T-cell (primary cell): Measurements from ENCODE around the gene ACY1. TPM values are rescaled to one million over a fixed set of nuclear protein-coding genes. Genes with fewer than 3 reads are reported as not detected.
A peak's percentile ranks its signal among the peaks of the same experiment; 100 is the strongest.

Experiments
- ATAC-seq, 4 experiments: fragments of 200-7000 bp in 3 of 4; fragments of 150-1000 bp in 1 of 4; cut with Tn5 transposase; replicated peaks in 1 of 4; 1 replicate in 3 of 4; 2 replicates in 1 of 4; pipeline ENCODE4 v1.10.0; 2021; ENCODE audit warnings: moderate library complexity in 3 of 4, mild to moderate bottlenecking in 2 of 4, moderate number of reproducible peaks in 1 of 4
- CTCF ChIA-PET, 2 donors: fragments of 300-600 bp; sonication (Branson Sonifier 250); formaldehyde crosslinking; loops; one replicate each; lab custom pipeline; 2022; ENCODE audit warnings: antibody characterized with exemption in 2 of 2; lab: Charles Lee
- POLR2A ChIA-PET, 2 donors: fragments of 300-600 bp; sonication (Branson Sonifier 250); formaldehyde crosslinking; loops; one replicate each; lab custom pipeline; 2022; ENCODE audit warnings: antibody characterized with exemption in 2 of 2; lab: Charles Lee
- DNase-seq, 35 experiments: peaks; one replicate each; pipeline versions ENCODE4 v3.0.0 to v3.0.0-alpha.2; 2013 to 2023
- H3K27ac ChIP-seq: one replicate; pipeline ENCODE4 v1.5.1; 2013; ENCODE audit warnings: low read length
- H3K27me3 ChIP-seq, 2 experiments: replicated peaks in 1 of 2; 1 replicate in 1 of 2; 2 replicates in 1 of 2; pipeline versions ENCODE4 v1.6.1 to v1.7.0; 2013; ENCODE audit warnings: low read length in 1 of 2, mixed read lengths in 1 of 2; ENCODE audit not compliant: control insufficient read depth in 2 of 2, insufficient read depth in 2 of 2; ENCODE audit errors: extremely low read depth in 1 of 2
- H3K36me3 ChIP-seq, 2 donors: 1 replicate in 1 of 2; 2 replicates in 1 of 2; pipeline versions ENCODE4 v1.6.1 to v1.7.0; 2013; ENCODE audit warnings: low read length in 1 of 2; ENCODE audit not compliant: control insufficient read depth in 2 of 2, insufficient read depth in 1 of 2; ENCODE audit errors: extremely low read depth in 1 of 2
- H3K4me1 ChIP-seq, 2 experiments: 1 replicate in 1 of 2; 2 replicates in 1 of 2; pipeline versions ENCODE4 v1.6.1 to v1.7.0; 2013; ENCODE audit warnings: low read length in 2 of 2, mixed read lengths in 1 of 2; ENCODE audit not compliant: insufficient read depth in 2 of 2, control insufficient read depth in 1 of 2; ENCODE audit errors: extremely low read depth in 1 of 2
- H3K4me3 ChIP-seq, 2 donors: 1 replicate in 1 of 2; 2 replicates in 1 of 2; pipeline versions ENCODE4 v1.5.1 to v1.7.0; 2013; ENCODE audit warnings: mild to moderate bottlenecking in 2 of 2, low read length in 1 of 2, moderate library complexity in 1 of 2; ENCODE audit not compliant: control insufficient read depth in 1 of 2; ENCODE audit errors: extremely low read depth in 1 of 2
- H3K9me3 ChIP-seq: 2 replicates; pipeline ENCODE4 v1.7.0; 2013
- H3K27ac Mint-ChIP-seq, 2 donors: one replicate each; pipeline ENCODE4 v1.8.0; 2020 to 2021; ENCODE audit warnings: mild to moderate bottlenecking in 2 of 2, mixed read lengths in 2 of 2
- H3K27me3 Mint-ChIP-seq, 2 donors: one replicate each; pipeline ENCODE4 v1.8.0; 2021 to 2022; ENCODE audit warnings: mixed read lengths in 2 of 2
- H3K36me3 Mint-ChIP-seq: one replicate; pipeline ENCODE4 v1.8.0; 2021; ENCODE audit warnings: mixed read lengths
- H3K4me1 Mint-ChIP-seq, 3 donors: one replicate each; pipeline ENCODE4 v1.8.0; 2020 to 2022; ENCODE audit warnings: mixed read lengths in 3 of 3, mild to moderate bottlenecking in 1 of 3
- H3K4me3 Mint-ChIP-seq, 3 donors: one replicate each; pipeline ENCODE4 v1.8.0; 2020 to 2022; ENCODE audit warnings: mild to moderate bottlenecking in 3 of 3, mixed read lengths in 3 of 3, moderate library complexity in 3 of 3
- H3K9me3 Mint-ChIP-seq, 3 donors: one replicate each; pipeline ENCODE4 v1.8.0; 2020 to 2022; ENCODE audit warnings: mixed read lengths in 3 of 3
- WGBS: methylation state at CpG from one replicate; pipeline ENCODE4 v1.1.5; 2013; ENCODE audit warnings: missing lambda C conversion rate; ENCODE audit not compliant: insufficient coverage; 5-methylcytosine and 5-hydroxymethylcytosine counted together
- total RNA-seq, 35 experiments: library from RNA in 6 of 35; stranded (reverse) in 6 of 35; fragments of 120-200 nt in 1 of 35; gene quantifications; one replicate each; pipeline versions ENCODE4 v1.2.1 to v1.2.4 and lab custom pipeline; 2013 to 2026

ACY1 gene
- total RNA-seq, 5 donors from 2014 or later (not counting 1 experiment from before 2014, with no cell fraction given), result 6.2 to 19.0 (median 13.3) TPM

- ATAC-seq (no peak), DNase-seq (peak in 30 of 35 experiments; percentile 18 to 62 (median 37))
- H3K9me3 ChIP-seq, result no peaks in the 10 kb centered on the region
- no peaks in the 10 kb centered on the region for H3K27me3 ChIP-seq
- POLR2A ChIA-PET, result interaction anchor here in 1 of 2 donors (0.6 kb wide), 1 partner anchor 194 kb away, joined by 9 read pairs; no protein-coding TSS in a partner anchor
- H3K4me3 Mint-ChIP-seq, result peak overlapping the region; percentile 86 to 92 (median 89)
- peak overlapping the region; percentile 66 to 83 for H3K4me3 ChIP-seq
- H3K36me3 ChIP-seq, result peaks cover 11 to 13% of the 10 kb centered on the region in 2 donors
- H3K27ac ChIP-seq, result peak overlapping the region; percentile 83
- H3K9me3 Mint-ChIP-seq, result no peaks in the 10 kb centered on the region
- H3K4me1 Mint-ChIP-seq, result peaks cover 36 to 41% (median 38%) of the 10 kb centered on the region in 3 donors
- no peaks in the 10 kb centered on the region for H3K27me3 Mint-ChIP-seq
- peak overlapping the region; percentile 85 to 87 for H3K27ac Mint-ChIP-seq
- WGBS, result 57% methylated on average over 11 of the region's 17 CpGs
- H3K36me3 Mint-ChIP-seq, result peaks cover 9% of the 10 kb centered on the region
- peaks cover 6 to 36% of the 10 kb centered on the region in 2 experiments for H3K4me1 ChIP-seq
- CTCF ChIA-PET, result interaction anchor here (0.6 to 2.0 kb wide), 10 partner anchors 22 to 291 kb away, joined by 3 to 10 read pairs (median 3); partner anchors contain the start of genes ABHD14B (in 2 of the 2), PCBP4 (in 1 of the 2) and RPL29 (in 1 of the 2)
Measured at GRCh38 chr3:51942603-51943450, 40.5 kb upstream of the ACY1 start.

DNA sequence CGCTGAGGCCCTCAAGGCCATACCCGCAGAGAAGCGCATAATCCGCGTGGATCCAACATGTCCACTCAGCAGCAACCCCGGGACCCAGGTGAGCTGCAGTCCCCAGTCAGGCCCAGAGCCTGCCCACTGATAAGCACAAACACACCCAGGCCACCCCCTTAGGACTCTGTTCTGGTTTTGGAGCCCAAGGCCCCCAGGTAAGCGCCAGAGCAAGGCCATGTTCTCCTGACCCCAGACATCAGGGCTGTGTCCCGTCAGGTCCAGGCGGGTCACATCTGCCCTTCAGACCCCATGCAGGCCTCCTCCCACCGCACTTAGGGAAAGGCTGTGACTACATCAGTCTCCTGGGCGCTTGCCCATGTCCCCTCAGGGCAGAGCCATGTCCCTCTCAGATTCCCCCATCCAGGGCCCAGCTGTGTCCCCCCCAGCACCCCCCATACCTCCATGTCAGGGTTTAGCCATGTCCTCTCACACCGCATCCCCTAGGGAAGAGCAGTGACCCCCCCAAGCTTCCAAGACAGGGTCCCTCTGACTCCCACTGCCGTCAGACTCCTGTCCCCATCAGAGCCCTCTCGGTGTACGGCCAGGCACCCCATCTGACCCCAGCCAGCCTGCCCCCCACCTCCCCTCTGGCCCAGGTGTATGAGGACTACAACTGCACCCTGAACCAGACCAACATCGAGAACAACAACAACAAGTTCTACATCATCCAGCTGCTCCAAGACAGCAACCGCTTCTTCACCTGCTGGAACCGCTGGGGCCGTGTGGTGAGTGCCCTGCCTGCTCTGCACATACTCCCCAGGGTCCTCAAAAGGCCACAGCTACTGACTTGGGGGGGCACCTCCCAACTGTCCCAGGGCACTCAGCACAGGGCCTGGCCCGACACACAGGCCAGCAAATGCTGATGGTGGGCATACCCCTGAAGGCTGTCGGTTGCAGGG is 39.6 kb upstream of the ACY1 start:
- Mint-ChIP-seq H3K36me3 (peaks cover 8% of the 10 kb centered on the region), H3K9me3 (no peaks in the 10 kb centered on the region), H3K4me1 (peaks cover 36 to 41% (median 38%) of the 10 kb centered on the region in 3 donors), H3K27ac (peak overlapping the region in 1 of 2 donors; percentile 87), H3K27me3 (no peaks in the 10 kb centered on the region), H3K4me3 (peak overlapping the region; percentile 21 to 92 (median 37))
- peak in 1 of 35 experiments; percentile 6 for DNase-seq
- ChIA-PET CTCF (no interaction called here), POLR2A (interaction anchor here in 1 of 2 donors (0.6 kb wide), 1 partner anchor 193 kb away, joined by 9 read pairs; no protein-coding TSS in a partner anchor)
- no peak for ATAC-seq
- peaks cover 6 to 34% of the 10 kb centered on the region in 2 experiments for H3K4me1 ChIP-seq
- H3K36me3 ChIP-seq, result peaks cover 3 to 4% of the 10 kb centered on the region in 2 donors
- H3K27ac ChIP-seq, result no peak overlapping the region
- no peak overlapping the region for H3K4me3 ChIP-seq
- 97% methylated on average over 16 of the region's 21 CpGs for WGBS
- H3K9me3 ChIP-seq, result no peaks in the 10 kb centered on the region
- no peaks in the 10 kb centered on the region for H3K27me3 ChIP-seq

DNA sequence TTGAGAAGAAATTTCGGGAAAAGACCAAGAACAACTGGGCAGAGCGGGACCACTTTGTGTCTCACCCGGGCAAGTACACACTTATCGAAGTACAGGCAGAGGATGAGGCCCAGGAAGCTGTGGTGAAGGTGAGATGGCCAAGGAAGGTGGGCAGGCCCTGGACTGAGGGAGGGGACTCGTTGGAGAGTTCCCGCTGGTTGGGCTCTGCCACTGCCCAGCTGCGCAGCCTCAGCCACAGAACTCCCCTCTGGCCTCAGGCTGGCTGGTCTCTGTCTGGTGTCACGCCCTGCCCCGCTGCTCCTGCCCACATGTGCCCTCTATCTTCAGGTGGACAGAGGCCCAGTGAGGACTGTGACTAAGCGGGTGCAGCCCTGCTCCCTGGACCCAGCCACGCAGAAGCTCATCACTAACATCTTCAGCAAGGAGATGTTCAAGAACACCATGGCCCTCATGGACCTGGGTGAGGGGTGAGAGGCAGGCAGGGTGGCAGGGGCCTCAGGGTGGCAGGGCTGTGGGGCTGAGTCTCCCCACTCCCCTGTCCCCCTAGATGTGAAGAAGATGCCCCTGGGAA is 38.8 kb upstream of the ACY1 start:
- POLR2A ChIA-PET, result no interaction called here
- 84% methylated on average over 8 of the region's 11 CpGs for WGBS

DNA sequence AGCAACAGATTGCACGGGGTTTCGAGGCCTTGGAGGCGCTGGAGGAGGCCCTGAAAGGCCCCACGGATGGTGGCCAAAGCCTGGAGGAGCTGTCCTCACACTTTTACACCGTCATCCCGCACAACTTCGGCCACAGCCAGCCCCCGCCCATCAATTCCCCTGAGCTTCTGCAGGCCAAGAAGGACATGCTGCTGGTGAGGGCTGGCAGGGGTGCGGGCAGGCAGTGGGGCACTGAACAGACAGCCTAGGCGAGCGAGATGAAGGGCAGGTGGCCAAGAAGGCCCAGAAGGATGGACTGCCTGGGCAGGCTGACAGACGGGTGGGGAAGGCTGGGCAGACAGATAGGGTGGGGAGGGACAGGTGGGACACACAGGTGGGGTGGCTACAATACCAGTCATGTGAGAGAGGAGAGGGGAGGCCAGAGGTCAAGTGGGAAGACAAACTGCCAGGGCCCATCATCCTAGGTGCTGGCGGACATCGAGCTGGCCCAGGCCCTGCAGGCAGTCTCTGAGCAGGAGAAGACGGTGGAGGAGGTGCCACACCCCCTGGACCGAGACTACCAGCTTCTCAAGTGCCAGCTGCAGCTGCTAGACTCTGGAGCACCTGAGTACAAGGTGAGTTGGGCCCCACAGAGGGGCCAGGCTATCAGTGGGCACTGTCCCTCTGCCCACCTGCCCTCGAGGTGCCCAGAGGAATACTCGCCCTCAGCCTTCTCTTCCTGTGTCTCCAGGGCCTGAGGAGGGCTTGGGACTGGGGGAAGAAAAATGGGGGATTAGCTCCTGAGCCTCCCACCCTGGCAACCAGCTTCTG is 38.1 kb upstream of the ACY1 start:
- ChIA-PET POLR2A (no interaction called here), CTCF (interaction anchor here in 1 of 2 donors (0.5 kb wide), 1 partner anchor 56 kb away, joined by 3 read pairs; no protein-coding TSS in a partner anchor)
- no peak for ATAC-seq
- DNase-seq, result no peak
- no peak overlapping the region for H3K27ac Mint-ChIP-seq
- Histone ChIP-seq H3K27ac (no peak overlapping the region), H3K27me3 (no peaks in the 10 kb centered on the region), H3K36me3 (no peaks in the 10 kb centered on the region), H3K9me3 (no peaks in the 10 kb centered on the region), H3K4me1 (peaks cover 6 to 29% of the 10 kb centered on the region in 2 experiments), H3K4me3 (no peak overlapping the region)
- no peaks in the 10 kb centered on the region for H3K27me3 Mint-ChIP-seq
- H3K4me3 Mint-ChIP-seq, result no peak overlapping the region
- peaks cover 25 to 30% (median 28%) of the 10 kb centered on the region in 3 donors for H3K4me1 Mint-ChIP-seq
- H3K9me3 Mint-ChIP-seq, result no peaks in the 10 kb centered on the region
- 95% methylated on average over 16 of the region's 18 CpGs for WGBS
- peaks cover 5% of the 10 kb centered on the region for H3K36me3 Mint-ChIP-seq

More for the DNA sequence above, 38.8 kb upstream of the ACY1 start:
- Mint-ChIP-seq H3K4me1 (peaks cover 31 to 35% (median 33%) of the 10 kb centered on the region in 3 donors), H3K27ac (no peak overlapping the region), H3K36me3 (peaks cover 5% of the 10 kb centered on the region), H3K9me3 (no peaks in the 10 kb centered on the region), H3K27me3 (no peaks in the 10 kb centered on the region), H3K4me3 (peak overlapping the region in 1 of 3 donors; percentile 37)
- DNase-seq (no peak), ATAC-seq (no peak)
- H3K4me3 ChIP-seq, result no peak overlapping the region
- H3K27ac ChIP-seq, result no peak overlapping the region
- CTCF ChIA-PET, result no interaction called here
- H3K27me3 ChIP-seq, result no peaks in the 10 kb centered on the region
- peaks cover 6 to 34% of the 10 kb centered on the region in 2 experiments for H3K4me1 ChIP-seq
- H3K9me3 ChIP-seq, result no peaks in the 10 kb centered on the region
- no peaks in the 10 kb centered on the region for H3K36me3 ChIP-seq

DNA sequence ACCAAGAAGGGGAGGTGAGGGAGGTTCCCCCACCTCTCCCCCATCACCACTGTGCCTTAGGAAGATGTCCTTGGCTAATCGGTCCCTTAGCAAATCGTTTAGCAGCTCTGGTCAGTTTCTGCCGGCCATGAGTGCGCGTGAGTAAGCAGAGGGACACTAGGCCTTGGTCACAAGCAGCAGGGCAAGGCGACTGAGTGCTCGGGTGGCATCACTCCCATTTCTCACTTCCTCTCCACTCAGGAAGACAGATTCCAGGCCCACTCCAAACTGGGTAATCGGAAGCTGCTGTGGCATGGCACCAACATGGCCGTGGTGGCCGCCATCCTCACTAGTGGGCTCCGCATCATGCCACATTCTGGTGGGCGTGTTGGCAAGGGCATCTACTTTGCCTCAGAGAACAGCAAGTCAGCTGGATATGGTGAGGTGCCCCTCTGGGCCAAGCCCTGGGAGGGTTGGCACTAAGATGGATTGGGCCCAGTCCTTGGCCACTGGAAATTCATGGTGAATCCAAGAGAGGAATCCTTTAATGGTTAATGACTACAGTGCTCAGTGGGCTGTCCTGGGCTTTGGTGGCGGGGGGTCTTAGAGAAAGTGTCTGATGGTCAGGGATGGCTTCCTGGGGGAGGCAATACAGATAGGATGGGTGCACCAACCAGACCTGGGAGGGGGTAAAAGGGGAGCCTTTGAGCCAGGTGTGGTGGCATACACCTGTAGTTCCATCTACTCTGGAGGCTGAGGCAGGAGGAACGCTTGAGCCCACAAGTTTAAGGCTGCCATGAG is 37.2 kb upstream of the ACY1 start:
- Histone ChIP-seq H3K9me3 (no peaks in the 10 kb centered on the region), H3K36me3 (no peaks in the 10 kb centered on the region), H3K27me3 (no peaks in the 10 kb centered on the region), H3K27ac (no peak overlapping the region), H3K4me3 (no peak overlapping the region), H3K4me1 (peaks cover 1 to 21% of the 10 kb centered on the region in 2 experiments)
- no peaks in the 10 kb centered on the region for H3K9me3 Mint-ChIP-seq
- ATAC-seq (no peak), DNase-seq (no peak)
- H3K36me3 Mint-ChIP-seq, result peaks cover 5% of the 10 kb centered on the region
- no peaks in the 10 kb centered on the region for H3K27me3 Mint-ChIP-seq
- 95% methylated on average over 13 of the region's 14 CpGs for WGBS
- H3K4me3 Mint-ChIP-seq, result no peak overlapping the region
- H3K27ac Mint-ChIP-seq, result no peak overlapping the region
- peaks cover 17 to 21% (median 19%) of the 10 kb centered on the region in 3 donors for H3K4me1 Mint-ChIP-seq
- POLR2A ChIA-PET, result no interaction called here
- CTCF ChIA-PET, result interaction anchor here in 1 of 2 donors (0.9 kb wide), 1 partner anchor 11 kb away, joined by 3 read pairs; no protein-coding TSS in a partner anchor
